HepG2 (cell line): ENCODE measurements around the gene TEF. TPM values are rescaled to one million over a fixed set of nuclear protein-coding genes. Genes with fewer than 3 reads are reported as not detected.
A peak's percentile ranks its signal among the peaks of the same experiment; 100 is the strongest.

Source experiments
- CREB1 ChIP-seq, 2 experiments: fragments of 450-650 bp in 1 of 2; IDR thresholded peaks; 2 replicates each; pipeline ENCODE4 v1.6.1; 2016 to 2017; ENCODE audit warnings: control low read depth in 1 of 2, mild to moderate bottlenecking in 1 of 2, missing compliant biosample characterization in 1 of 2, missing genetic modification characterization in 1 of 2
- FOXC1 ChIP-seq: sonication (generic); formaldehyde crosslinking; IDR thresholded peaks from 2 replicates; pipeline ENCODE4 v1.8.0; 2022; ENCODE audit warnings: mild to moderate bottlenecking, missing genetic modification reagents, borderline replicate concordance
- NCOA2 ChIP-seq: sonication (generic); formaldehyde crosslinking; IDR thresholded peaks from 2 replicates; pipeline ENCODE4 v1.8.0; 2022; ENCODE audit warnings: inconsistent platforms
- PAX8 ChIP-seq: sonication (generic); formaldehyde crosslinking; IDR thresholded peaks from 2 replicates; pipeline ENCODE4 v1.8.0; 2022; ENCODE audit warnings: mild to moderate bottlenecking, missing genetic modification reagents, borderline replicate concordance
- RFX3 ChIP-seq: IDR thresholded peaks from 2 replicates; pipeline ENCODE4 v1.6.1; 2016; ENCODE audit warnings: missing biosample characterization, missing genetic modification reagents
- RFX5 ChIP-seq: IDR thresholded peaks from 2 replicates; pipeline ENCODE4 v1.6.1; 2011; ENCODE audit warnings: low read depth, low read length, improper control_type of control experiment
- SP140L ChIP-seq: sonication (generic); formaldehyde crosslinking; IDR thresholded peaks from 2 replicates; pipeline ENCODE4 v1.4.0; 2020; ENCODE audit warnings: missing genetic modification reagents, borderline replicate concordance
- ZFP36 ChIP-seq: fragments of 150-350 bp; IDR thresholded peaks from 2 replicates; pipeline ENCODE4 v1.6.1; 2018; ENCODE audit warnings: borderline replicate concordance, low read length, low read depth; ENCODE audit not compliant: partially characterized antibody
- ZNF124 ChIP-seq: sonication (generic); formaldehyde crosslinking; IDR thresholded peaks from 2 replicates; pipeline ENCODE4 v1.4.0; 2020; ENCODE audit warnings: missing genetic modification reagents
- ZNF230 ChIP-seq: sonication (generic); formaldehyde crosslinking; IDR thresholded peaks from 2 replicates; pipeline ENCODE4 v1.4.0; 2020; ENCODE audit warnings: mild to moderate bottlenecking, missing genetic modification reagents
- ZNF614 ChIP-seq: IDR thresholded peaks from 2 replicates; pipeline ENCODE4 v1.6.1; 2018; ENCODE audit warnings: missing biosample characterization, missing genetic modification reagents, inconsistent platforms, borderline replicate concordance
- ZNF737 ChIP-seq: sonication (generic); formaldehyde crosslinking; IDR thresholded peaks from 2 replicates; pipeline ENCODE4 v1.5.0; 2020; ENCODE audit warnings: missing genetic modification reagents, mild to moderate bottlenecking, borderline replicate concordance
- polyA plus RNA-seq, 8 experiments: library from polyadenylated mRNA; depleted of rRNA in 3 of 8; stranded (reverse) in 7 of 8; unstranded in 1 of 8; fragments of >200 nt; fragmentation: Illumina TruSeq in 4 of 8; extraction: Trizol in 4 of 8; gene quantifications; 2 replicates each; pipeline versions ENCODE4 v1.2.1 to v1.2.3, GENCODE V29; 2011 to 2016; ENCODE audit warnings: low read depth in 4 of 8, missing spikeins in 1 of 8, mixed read lengths in 1 of 8; ENCODE audit not compliant: insufficient read depth in 1 of 8
- total RNA-seq, 5 experiments: library from RNA; depleted of rRNA; stranded (reverse); fragments of >200 nt; fragmentation: Illumina TruSeq; extraction: Trizol; gene quantifications; 2 replicates each; pipeline ENCODE4 v1.2.3, GENCODE V29; 2016; ENCODE audit warnings: low read depth in 1 of 5
- TF ChIP-seq, protein P1 (sequence below): sonication (generic); formaldehyde crosslinking; IDR thresholded peaks from 2 replicates; pipeline ENCODE4 v1.8.1; 2023; ENCODE audit warnings: mild to moderate bottlenecking, missing genetic modification reagents, borderline replicate concordance
- TF ChIP-seq, protein P2 (sequence below): sonication (generic); formaldehyde crosslinking; IDR thresholded peaks from 2 replicates; pipeline ENCODE4 v1.5.0; 2020; ENCODE audit warnings: mild to moderate bottlenecking, low read depth, missing genetic modification reagents, borderline replicate concordance
- TF ChIP-seq, protein P3 (sequence below): sonication (generic); formaldehyde crosslinking; IDR thresholded peaks from 2 replicates; pipeline ENCODE4 v1.8.1; 2022; ENCODE audit warnings: low read depth, mild to moderate bottlenecking, missing genetic modification reagents
- TF ChIP-seq, protein P4 (sequence below): sonication (generic); formaldehyde crosslinking; IDR thresholded peaks from 2 replicates; pipeline ENCODE4 v1.8.0; 2023; ENCODE audit warnings: mild to moderate bottlenecking, missing genetic modification reagents
- TF ChIP-seq, protein P5 (sequence below): sonication (generic); formaldehyde crosslinking; IDR thresholded peaks from 2 replicates; pipeline ENCODE4 v1.4.0; 2020; ENCODE audit warnings: missing genetic modification reagents

TEF gene
- total and polyA plus RNA-seq, 2 of the 13 experiments (the other 11 are each of a cell fraction or from before 2014, with no cell fraction given): 7.6 to 11.2 TPM

DNA sequence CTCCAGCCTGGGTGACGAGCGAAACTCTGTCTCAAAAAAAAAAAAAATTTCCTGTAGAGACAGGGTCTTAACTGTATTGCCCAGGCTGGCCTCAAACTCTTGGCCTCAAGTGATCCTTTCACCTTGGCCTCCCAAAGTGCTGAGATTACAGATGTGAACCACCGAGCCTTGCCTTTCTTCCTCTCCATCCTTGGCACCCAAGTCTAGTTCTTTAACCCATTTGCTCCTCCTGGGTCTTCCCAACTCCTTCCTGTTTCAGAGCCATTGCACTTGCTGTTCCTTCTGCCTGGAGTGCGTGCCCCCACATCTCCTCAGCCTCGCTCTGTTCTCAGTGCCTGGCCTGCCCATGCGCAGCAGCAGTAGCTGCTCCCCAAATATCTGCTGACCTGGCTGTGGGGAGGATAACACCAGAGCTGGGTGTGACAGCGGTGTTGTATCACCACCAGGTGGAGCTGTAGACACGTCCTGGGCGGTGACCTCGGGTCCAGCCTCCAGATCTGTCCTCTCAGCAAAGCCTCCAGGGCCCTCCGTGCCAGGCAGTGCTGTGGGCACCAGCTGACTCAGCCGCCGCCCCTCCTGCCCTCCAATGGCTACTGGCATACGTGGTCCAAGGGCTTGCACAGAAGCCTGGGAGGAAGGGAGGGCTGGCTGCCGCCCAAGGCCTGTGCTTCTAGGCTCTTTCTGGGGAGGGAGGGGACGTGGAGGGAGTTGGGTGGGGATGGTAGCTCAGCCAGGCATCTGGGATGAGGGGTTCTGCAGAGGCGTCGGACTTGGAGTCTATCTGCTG is 22.0 kb downstream of the TEF start (continued):
- TF ChIP-seq, protein P1, sequence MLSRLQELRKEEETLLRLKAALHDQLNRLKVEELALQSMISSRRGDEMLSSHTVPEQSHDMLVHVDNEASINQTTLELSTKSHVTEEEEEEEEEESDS (CRISPR knock-in tag): no peak
- TF ChIP-seq FOXC1 (CRISPR knock-in tag) (no peak), RFX3 (no peak), ZNF230 (CRISPR knock-in tag) (no peak), ZNF614 (CRISPR knock-in tag) (peak; percentile 50; the same call in 1 of the 2 replicates), SP140L (0 out of 2 replicates have a peak, but pooled peaks have one; percentile 34), ZNF737 (CRISPR knock-in tag) (no peak), ZFP36 (no peak), PAX8 (CRISPR knock-in tag) (no peak), CREB1 (IDR thresholded peaks at IDR 0.05) (no peak), CREB1 (CRISPR knock-in tag; IDR thresholded peaks at IDR 0.05) (no peak), RFX5 (no peak), NCOA2 (CRISPR knock-in tag) (no peak), ZNF124 (CRISPR knock-in tag) (peak; percentile 77; the same call in 1 of the 2 replicates)
- TF ChIP-seq, protein P2, sequence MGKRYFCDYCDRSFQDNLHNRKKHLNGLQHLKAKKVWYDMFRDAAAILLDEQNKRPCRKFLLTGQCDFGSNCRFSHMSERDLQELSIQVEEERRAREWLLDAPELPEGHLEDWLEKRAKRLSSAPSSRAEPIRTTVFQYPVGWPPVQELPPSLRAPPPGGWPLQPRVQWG: no peak
- TF ChIP-seq, protein P3, sequence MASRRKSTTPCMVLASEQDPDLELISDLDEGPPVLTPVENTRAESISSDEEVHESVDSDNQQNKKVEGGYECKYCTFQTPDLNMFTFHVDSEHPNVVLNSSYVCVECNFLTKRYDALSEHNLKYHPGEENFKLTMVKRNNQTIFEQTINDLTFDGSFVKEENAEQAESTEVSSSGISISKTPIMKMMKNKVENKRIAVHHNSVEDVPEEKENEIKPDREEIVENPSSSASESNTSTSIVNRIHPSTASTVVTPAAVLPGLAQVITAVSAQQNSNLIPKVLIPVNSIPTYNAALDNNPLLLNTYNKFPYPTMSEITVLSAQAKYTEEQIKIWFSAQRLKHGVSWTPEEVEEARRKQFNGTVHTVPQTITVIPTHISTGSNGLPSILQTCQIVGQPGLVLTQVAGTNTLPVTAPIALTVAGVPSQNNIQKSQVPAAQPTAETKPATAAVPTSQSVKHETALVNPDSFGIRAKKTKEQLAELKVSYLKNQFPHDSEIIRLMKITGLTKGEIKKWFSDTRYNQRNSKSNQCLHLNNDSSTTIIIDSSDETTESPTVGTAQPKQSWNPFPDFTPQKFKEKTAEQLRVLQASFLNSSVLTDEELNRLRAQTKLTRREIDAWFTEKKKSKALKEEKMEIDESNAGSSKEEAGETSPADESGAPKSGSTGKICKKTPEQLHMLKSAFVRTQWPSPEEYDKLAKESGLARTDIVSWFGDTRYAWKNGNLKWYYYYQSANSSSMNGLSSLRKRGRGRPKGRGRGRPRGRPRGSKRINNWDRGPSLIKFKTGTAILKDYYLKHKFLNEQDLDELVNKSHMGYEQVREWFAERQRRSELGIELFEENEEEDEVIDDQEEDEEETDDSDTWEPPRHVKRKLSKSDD: no peak; the same call in 1 of the 2 replicates
- TF ChIP-seq, protein P4, sequence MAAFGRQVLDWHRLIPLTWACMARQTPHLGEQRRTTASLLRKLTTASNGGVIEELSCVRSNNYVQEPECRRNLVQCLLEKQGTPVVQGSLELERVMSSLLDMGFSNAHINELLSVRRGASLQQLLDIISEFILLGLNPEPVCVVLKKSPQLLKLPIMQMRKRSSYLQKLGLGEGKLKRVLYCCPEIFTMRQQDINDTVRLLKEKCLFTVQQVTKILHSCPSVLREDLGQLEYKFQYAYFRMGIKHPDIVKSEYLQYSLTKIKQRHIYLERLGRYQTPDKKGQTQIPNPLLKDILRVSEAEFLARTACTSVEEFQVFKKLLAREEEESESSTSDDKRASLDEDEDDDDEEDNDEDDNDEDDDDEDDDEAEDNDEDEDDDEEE (CRISPR knock-in tag): no peak
- TF ChIP-seq, protein P5, sequence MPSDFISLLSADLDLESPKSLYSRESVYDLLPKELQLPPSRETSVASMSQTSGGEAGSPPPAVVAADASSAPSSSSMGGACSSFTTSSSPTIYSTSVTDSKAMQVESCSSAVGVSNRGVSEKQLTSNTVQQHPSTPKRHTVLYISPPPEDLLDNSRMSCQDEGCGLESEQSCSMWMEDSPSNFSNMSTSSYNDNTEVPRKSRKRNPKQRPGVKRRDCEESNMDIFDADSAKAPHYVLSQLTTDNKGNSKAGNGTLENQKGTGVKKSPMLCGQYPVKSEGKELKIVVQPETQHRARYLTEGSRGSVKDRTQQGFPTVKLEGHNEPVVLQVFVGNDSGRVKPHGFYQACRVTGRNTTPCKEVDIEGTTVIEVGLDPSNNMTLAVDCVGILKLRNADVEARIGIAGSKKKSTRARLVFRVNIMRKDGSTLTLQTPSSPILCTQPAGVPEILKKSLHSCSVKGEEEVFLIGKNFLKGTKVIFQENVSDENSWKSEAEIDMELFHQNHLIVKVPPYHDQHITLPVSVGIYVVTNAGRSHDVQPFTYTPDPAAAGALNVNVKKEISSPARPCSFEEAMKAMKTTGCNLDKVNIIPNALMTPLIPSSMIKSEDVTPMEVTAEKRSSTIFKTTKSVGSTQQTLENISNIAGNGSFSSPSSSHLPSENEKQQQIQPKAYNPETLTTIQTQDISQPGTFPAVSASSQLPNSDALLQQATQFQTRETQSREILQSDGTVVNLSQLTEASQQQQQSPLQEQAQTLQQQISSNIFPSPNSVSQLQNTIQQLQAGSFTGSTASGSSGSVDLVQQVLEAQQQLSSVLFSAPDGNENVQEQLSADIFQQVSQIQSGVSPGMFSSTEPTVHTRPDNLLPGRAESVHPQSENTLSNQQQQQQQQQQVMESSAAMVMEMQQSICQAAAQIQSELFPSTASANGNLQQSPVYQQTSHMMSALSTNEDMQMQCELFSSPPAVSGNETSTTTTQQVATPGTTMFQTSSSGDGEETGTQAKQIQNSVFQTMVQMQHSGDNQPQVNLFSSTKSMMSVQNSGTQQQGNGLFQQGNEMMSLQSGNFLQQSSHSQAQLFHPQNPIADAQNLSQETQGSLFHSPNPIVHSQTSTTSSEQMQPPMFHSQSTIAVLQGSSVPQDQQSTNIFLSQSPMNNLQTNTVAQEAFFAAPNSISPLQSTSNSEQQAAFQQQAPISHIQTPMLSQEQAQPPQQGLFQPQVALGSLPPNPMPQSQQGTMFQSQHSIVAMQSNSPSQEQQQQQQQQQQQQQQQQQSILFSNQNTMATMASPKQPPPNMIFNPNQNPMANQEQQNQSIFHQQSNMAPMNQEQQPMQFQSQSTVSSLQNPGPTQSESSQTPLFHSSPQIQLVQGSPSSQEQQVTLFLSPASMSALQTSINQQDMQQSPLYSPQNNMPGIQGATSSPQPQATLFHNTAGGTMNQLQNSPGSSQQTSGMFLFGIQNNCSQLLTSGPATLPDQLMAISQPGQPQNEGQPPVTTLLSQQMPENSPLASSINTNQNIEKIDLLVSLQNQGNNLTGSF: no peak
